GM21576 (cell line): ENCODE measurements around the gene TSPAN18.

ENCODE experiments used
- ATAC-seq: cut with Tn5 transposase; IDR thresholded peaks from one replicate; pipeline ENCODE4 v1.9.1; 2021; ENCODE audit warnings: mild to moderate bottlenecking, moderate library complexity; ENCODE audit not compliant: unreplicated experiment

The TSPAN18 gene

DNA sequence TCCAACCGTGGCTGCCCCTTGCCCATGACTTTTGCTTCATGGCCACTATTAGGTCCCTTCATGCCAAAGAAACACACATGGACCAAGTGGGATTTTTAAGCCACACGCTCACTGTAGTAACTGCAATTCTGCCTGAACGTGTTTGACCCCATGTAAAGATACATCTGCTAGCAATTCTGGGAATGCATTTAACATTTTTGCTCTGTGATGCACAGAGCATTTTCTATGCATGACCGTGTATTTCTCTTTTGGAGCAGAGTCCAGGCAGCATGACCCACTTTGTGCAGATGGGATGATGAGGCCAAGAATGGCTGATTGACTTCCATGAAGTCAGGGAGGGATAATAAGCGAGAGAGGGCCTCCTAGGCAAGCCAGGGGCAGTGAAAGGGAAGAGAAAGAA, 115.5 kb downstream of the TSPAN18 start:
- ATAC-seq, result no peak

DNA sequence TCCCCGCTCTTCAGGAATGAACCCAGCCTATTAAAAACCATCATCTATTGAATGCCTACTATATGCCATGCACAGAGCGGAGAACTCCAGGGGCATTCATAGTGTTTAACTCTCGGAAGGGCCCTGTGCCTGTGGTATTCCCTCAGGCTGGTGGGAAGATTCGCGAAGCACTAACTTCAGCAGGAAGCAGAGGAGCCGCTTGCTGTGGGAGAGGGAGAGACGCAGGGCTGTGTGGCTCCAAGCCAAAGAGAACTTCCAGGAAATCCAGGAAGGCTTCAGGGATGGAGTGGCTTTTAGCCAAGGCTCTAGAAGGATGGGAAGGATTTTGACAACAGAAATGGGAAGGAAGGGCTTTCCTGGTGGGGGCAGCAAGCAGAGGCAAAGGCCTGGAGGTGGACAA, 120.1 kb downstream of the TSPAN18 start:
- ATAC-seq, result no peak

DNA sequence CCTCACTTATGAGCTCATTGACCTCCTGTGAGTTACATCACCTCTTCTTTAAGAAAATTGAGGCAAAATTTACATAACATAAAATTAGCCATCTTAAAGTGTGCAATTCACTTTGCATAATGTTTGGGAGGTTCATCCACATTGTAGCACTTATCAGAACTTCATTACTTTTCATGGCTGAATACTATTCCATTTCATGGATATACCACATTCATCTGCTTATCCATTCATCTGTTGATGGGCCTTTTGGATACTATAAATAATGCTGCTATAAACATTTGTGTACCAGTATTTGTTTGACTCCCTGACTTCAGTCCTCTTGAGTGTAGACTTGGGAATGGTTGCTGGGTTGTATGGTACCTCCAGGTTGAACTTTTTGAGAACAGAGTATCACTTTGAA, 120.6 kb downstream of the TSPAN18 start:
- ATAC-seq, result no peak

DNA sequence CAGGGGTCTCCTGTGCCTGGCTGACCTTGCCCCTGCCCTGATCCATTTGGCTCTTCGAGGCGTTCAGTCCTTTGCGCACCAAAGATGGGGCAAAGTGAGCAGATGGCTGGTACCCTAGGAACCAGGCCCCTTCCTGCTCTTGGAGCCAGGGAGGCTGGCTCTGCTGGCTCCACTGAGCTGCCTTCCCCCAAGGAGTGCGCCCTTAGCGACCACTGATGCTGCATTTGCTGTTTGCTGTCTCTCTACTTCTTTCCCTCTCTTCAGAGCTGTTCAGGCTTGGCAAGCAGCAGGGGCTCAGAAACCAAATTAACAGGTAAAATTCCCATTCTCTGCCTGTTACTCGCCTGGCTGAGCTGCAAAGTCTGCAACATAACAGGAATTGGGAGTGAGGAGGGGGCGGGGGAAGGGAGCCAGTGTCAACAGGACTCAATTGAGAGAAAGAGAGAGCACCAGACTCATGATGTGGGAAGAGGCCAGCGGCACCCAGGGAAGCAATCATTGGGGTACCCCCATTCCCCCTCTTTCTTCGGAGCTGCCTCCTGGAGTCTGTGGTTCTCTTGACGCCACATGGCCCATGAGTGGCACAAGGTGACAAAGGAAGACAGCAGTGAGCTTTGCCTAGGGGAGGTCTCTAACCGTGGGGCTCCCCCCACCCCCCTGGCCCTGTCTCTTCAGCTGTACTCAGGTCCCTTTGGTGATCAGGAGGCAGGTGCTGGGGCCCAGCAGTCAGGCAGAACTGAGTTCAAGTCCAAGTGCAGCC, 121.6 kb downstream of the TSPAN18 start:
- ATAC-seq, result no peak

DNA sequence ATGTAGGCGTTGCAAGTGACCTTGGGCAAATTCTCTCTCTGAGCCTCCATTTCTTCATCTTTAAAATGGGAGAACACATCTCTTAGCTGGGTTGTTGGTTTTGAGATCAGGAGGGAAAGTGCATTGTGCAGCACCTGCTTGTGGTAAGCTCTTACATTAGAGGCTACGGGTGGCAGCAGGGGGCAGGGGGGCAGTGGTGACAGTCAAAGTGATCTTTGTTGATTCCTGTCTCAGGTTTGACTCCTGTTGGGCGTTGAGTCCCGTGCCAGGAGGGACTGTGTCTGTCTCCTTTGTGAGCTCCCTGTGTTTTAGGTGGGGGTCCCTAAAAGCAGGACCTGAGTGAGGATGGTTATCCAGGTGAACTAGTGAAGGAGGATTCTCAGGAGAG, 122.2 kb downstream of the TSPAN18 start:
- no peak for ATAC-seq

DNA sequence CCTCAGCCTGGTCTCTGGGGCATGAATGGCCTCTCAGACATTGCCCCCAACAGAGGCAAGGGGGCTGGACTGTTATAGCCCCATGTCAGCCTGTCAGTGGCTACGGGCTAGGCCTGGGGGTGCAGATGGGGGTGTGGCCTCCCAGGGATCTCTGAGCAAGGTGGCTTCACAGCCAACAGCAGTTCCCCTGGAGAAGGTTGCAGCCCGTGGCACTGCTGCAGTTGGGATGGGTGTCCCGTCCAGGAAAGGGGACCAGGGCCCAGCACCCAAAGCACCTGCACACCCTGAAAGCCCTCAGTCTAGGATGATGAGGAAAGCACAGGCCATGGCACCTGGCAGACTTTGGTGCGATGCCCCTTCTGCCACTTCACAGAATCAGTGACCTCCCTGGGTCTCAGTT, 122.7 kb downstream of the TSPAN18 start:
- ATAC-seq, result no peak

DNA sequence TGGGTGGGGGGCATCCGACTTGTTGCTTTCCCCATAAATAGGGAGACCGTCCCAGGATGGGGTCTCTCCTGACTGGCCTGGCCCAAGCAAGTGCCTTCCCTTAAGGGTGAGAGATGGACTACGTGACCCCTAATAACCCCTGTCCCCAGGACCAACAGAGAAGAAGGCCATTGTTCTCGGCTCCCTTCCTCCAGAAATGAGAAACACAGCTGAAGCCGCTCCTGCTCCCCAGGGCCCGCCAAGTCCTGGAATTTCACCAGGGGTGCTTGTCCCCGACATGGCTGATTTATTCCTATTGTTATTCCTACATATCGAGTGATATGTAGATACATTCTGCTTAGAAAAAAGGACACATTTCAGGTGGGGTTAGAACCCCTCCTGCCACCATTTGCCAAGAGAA, 123.2 kb downstream of the TSPAN18 start:
- no peak for ATAC-seq

DNA sequence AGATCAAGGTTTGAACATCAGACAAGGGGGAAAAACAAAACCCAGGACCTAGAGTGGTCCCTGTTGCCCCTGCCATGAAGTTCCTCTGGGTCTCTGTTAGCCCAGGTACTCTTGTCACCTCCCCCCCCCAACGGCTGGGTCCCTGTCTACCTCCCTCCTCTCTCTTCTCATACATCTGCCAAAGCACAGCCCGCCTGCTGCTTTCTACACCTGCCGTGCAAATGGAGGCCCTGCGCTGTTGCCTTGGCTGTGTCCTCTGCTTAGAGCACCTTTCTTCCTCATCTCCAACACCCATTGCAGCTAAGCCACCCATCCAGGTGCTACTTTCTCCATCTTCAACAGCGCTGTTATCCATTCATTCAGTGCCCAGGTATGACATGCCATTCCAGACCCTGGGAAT, 124.7 kb downstream of the TSPAN18 start:
- no peak for ATAC-seq

DNA sequence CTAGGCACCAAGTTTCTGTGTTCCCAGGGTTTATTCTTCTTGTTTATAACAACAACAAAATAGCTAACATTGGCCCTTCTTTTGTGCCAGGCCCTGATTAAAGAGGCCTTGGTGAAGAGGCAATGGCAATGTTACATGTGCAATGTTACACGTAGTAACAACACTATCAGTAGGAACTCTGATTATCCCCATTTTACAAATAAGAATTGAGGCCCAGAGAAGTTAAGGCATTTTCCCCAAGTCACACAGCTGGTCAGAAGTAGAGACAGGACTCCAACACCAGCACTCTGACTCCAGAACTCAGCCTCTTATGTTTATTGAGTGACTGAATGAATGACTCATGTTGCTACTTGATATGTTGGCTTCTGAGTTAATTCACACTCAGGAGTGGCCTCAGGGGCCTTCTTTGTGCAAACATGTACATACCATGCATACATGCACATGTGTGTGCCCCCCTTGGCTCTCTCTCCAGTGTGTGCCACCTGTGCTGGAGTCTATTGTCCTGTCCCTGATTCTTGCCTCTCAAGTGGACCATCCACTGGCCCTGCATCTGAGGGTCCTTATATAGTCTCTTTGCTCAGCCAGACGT, 125.5 kb downstream of the TSPAN18 start:
- ATAC-seq, result no peak

DNA sequence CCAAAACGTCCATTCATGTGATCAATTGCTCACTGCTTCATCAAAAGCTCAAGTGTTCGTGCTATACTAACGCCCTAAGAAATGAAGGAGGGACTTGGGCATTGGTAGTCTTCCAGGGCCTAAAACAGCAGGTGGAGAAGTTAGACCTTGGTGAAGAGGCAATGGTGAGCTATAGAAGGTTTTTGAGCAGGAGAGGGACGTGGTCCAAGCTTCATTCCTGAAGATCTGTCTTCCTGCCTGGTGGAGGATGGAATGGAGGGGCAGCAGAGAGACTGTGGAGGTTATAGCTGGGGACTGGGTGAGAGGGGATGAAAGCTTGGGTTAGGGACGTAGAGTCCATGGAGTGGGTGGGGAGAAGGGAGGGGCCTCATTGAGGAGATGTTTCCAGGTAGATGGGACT, 126.2 kb downstream of the TSPAN18 start:
- no peak for ATAC-seq

DNA sequence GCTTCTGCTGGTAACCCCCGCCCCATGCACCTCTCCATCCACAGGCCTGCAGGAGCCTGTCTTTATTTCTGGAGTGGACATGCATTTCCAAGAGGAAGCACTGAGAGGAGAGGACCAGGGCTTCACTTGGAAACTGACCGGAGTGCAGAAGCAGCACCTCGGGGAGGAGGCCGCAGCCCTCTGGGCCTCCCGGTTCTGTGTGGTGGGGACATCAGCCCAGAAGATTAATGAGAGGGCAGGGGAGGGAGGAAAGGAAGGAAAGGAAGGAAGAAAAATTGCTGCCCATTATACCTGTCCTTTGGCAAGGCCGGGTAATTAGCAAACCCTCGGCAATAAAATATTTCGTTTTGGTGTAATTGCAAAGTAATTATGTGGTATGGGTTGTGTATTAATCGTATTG, 126.9 kb downstream of the TSPAN18 start:
- ATAC-seq, result no peak

DNA sequence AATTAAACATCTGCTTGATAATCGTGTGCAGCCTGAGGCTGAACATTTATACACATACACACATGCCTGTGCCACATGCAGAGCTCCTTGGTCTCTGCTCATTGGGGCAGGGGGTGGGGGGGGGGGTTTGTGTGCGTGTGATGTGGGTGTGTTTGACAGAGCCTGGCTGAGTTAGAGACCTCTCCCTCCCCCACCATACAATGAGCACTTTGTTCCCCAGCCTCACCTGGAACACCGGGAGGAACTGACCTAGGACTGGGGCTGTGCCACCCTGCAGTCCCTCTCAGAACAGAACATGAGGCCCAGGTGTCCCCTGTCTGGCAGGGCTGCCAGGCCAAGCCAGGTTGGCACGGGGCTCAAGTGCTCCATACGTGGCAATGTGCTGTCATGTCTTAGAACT, 127.3 kb downstream of the TSPAN18 start:
- ATAC-seq, result no peak

DNA sequence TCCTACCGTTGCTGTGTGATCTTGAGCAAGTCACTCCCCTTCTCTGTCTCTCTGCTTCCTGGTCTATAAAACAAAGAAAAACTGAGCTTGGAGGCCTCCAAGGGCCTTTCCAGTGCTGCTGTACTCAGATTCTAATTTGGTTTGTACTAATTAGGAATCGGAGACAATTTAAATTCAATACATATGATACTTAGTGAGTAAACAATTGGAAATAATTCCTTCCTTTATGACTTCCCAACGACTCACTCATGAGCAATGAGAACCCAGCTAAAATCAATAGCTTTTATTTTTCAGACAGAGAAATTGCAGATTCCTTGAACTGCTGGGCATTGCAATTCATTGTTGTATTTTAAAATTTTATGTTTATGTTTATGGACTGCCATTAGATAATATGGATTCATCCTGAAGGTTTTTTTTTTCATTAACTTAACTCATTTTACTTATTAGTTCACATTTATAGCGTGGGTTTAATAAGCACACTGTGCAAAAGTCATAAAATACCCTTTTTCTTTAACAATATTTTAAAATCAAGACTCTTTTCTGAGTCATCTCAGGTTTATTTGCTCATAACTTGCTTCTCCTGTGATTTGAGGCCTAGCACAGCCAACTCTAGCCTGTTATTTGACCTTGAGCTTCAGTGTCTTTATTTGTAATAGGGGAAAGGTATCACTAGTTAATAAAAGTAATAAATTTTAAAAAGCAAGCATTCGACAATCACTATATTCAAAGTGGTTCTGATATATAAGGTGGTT, 128.2 kb downstream of the TSPAN18 start:
- no peak for ATAC-seq

DNA sequence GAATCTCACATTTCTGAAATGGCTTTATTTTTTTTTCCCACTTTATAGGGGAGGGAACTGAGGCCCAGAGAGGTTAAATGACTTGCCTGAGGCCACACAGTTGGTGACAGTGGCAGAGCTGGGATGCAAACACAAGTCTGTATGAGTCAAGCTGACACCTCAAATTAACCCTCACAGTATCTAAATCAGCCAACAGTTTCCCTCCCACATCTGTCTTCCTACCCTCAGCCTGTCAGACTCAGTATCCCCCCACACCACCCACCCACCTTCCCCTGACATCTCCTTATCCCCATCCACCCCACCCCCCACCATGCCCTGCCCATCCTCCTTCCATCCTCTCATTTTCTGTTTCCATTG, 128.7 kb downstream of the TSPAN18 start:
- no peak for ATAC-seq

DNA sequence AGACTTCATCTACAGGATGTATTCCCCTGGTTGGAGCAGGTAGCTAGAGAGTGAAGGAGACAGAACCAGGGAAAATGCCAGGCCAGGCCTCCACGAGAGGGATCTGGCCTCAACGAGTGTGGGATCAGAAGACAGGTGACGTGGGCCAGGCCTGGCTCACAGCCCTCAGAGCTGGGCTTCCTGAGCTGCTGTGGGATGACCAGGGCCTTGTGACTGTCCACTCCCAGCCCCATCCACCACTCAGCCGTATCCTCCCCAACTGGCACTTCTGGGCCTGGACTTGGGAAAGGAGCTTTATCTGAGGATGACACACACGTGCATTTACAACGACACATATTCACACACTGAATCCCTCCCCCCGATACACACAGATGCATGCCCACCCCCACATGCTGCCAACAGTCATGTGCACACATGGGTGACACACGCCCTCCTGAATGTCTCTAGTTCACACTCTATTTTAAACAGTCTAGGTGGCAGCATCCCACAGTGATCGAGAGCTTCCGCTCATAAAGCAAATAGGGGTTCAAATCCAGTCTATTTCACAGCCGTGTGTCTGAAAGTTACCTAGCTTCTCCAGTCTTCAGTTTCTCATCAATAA, 130.8 kb downstream of the TSPAN18 start:
- ATAC-seq, result no peak

DNA sequence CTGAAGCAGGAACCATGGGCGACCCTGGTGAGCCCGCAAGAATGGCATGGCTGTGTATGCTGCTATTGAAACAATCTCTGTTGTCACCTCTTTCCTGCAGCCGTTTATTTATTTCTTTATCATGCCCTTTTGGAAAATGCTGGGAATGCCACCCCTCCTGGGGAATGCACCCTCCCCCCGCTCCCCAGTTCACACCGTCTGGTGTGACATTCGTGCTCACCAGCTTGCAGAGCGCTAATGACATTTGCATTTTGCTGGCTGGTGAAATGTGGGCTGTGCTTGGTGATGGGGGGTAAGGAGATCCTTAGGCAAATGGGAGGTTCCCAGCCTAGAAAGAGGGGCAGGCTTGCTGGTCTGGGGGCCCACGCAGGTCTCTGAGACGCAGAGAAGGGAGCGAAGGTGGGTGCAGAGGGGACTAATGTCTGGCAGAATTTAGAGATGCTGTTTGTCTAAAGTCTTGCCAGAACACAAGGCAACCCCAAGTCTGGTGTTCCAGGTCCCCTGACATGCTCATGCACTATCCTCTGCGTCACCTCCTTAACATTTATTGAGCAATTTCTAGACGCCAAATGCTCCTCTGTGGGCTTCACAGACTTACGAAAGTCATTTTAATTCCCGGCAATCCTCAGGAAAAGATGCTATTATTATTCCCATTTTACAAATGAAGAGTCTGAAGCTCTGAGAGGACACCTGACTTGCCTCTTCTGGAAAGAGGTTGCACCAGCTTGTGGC, 132.2 kb downstream of the TSPAN18 start:
- ATAC-seq, result no peak

DNA sequence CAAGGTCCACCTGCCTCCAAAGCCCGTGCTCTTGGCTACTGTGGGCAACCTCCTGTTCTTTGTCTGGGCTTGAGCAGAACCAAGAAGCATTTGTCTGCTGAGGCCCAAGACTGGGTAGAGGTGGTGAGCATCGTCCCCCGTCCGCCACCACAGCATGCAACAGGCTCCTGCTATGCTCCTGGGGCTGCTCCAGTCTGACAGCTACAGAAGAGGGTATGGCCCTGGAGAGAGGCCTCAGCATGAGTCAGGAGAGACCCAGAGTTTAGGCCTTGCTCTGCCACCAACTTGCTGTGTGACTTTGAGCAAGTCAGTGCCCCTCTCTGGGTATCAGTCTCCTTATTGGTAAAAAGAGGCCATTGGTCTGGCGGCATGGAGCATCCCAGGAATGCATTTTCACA, 132.8 kb downstream of the TSPAN18 start:
- no peak for ATAC-seq

DNA sequence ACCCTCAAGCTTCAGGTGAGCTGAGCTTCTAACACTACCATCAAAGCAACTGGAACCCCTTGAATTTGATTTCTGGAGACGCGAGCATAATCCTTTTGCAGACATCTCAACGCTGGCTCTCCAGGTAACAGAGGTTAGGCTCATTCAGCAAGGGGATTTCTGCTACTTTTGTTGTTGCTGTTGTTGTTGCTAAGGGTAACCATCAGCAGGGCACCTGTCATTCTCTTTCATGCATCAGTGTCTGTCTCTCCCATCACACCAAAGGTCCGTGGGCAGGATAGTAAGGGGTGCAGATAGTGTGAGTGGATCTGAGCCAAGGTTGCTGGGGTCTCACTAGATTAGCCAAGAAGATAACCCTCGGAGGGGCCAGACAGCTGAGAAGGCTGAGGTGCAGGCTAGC, 133.6 kb downstream of the TSPAN18 start:
- no peak for ATAC-seq

DNA sequence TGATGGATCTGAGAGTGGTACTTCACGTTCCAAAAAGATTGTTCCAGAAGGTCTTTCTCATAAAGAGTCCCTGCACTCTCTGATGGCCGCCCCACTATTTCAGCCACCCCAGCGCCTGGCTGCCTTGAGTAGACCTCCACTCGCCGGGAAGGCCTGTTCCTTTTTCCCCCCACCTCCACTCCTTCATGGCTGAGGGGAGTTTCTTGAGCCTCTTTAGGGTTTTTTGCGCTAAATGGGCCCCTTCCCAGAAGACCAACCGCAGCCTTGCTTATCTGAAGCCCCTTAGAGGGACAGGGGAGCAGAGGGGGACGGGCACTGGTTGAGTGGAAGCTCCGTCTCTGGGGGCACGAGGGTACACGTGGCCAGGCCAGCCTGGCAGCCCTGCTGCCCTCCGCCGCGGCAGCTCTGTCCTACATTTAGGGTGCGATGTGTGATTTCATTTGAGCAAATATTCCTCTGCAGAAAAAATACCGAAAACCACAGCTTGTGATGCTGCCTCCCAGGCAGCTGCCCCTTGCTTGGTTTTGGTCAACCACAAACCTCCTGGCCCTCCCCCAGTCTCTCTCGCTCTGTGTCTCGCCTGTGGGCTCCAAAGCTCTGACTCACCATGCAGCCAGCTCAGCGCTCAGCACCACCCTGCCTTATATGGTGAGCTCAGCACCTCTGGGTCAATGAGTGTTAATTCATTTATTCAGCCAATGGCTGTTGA, 135.2 kb downstream of the TSPAN18 start:
- ATAC-seq, result peak; percentile 99

DNA sequence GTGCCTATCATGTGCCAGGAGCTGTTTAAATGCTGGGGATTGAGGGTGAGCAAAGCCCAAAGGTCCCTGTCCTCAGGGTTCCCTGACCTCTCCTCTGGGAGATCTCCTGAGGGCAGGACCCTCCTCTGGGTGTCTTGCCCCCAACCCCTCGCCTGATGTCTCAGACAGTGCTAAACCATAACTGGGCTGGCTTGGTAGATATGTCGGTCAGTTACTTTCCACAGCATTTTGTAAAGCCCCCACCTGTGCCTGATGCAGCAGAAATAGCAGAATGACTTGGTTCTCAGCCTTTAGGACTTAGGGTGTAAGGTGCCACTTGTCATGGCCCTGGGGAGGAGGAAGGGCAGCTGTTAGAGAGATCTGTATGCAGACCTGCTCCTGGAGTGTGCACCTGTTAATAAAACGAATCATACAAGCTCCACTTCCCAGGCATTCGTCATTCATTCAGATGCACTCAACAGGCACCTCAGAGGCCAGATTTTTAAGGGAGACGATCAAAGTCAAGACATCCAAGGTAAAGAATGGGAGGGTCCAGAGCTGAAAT, 135.9 kb downstream of the TSPAN18 start:
- no peak for ATAC-seq
